ENCODE measurements around the gene NEO1.

DNA sequence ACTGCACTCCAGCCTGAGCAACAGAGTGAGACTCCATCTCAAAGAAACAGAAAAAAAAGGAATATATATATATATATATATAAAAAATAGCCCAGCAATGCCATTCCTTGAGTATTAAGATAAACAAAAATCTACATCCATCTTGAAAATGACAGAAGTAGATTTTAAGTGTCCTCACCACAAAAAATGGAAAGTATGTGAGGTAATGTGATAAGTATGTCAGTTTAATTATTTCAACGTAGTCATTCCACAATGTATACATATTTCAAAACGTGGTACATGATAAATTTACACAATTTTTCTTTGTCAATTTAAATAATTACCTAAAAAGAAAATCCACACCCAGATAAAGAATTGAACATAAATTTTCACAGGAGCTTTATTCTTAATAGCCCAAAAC lies 261.6 kb downstream of the NEO1 start:
- TF ChIP-seq TAF1 (IDR thresholded peaks at IDR 0.05; ENCODE audit: low read depth, low read length), result no peak
- no peak for TF ChIP-seq POLR2A (IDR thresholded peaks at IDR 0.05; ENCODE audit: low read depth, low read length)
- TF ChIP-seq PAX5 (IDR thresholded peaks at IDR 0.05; ENCODE audit: insufficient read depth, low read length, severe bottlenecking), result no peak
- no peak for TF ChIP-seq POLR2AphosphoS5 (IDR thresholded peaks at IDR 0.05; ENCODE audit: low read depth, low read length)
- no peak for TF ChIP-seq SPI1 (IDR thresholded peaks at IDR 0.05; ENCODE audit: low read depth, low read length)
